K562 (cell line): Measurements from ENCODE around the gene EIF5. TPM values are rescaled to one million over a fixed set of nuclear protein-coding genes. Genes with fewer than 3 reads are reported as not detected.

ENCODE experiments used
- ATAC-seq: fragments of 200-7000 bp; cut with Tn5 transposase; 3 replicates; pipeline ENCODE4 v1.9.1; 2020; ENCODE audit warnings: moderate library complexity
- BruUV-seq: library from RNA; stranded (reverse); fragments of 400-500 nt; replicated peaks from 2 replicates; lab custom pipeline; 2021; lab: Mats Ljungman, UMichigan
- CTCF ChIA-PET: fragments of 300-600 bp; formaldehyde crosslinking; extraction: SDS; loops from one replicate; lab custom pipeline; 2021; ENCODE audit warnings: low intra/inter-chr PET ratio; lab: Yijun Ruan, JAX
- POLR2A ChIA-PET: fragments of 300-600, 350-650 bp; sonication (Branson Sonifier 250); formaldehyde crosslinking; extraction: SDS; loops from one replicate; lab custom pipeline; 2021; ENCODE audit warnings: antibody characterized with exemption, inconsistent platforms; lab: Yijun Ruan, JAX
- DNase-seq, 4 experiments: peaks; one replicate each; pipeline versions ENCODE4 v3.0.0 to v3.0.0-alpha.2; 2011 to 2018; ENCODE audit warnings: low spot score in 3 of 4, mixed read lengths in 3 of 4; ENCODE audit errors: extremely low read depth in 1 of 4
- FAIRE-seq: peaks from 2 replicates; lab custom pipeline; 2011; peaks lifted over from hg19 to GRCh38; lab: Jason Lieb, UNC
- H2AFZ ChIP-seq: 2 replicates; pipeline ENCODE4 v1.6.0; 2011; ENCODE audit warnings: low read depth, low read length, control low read depth, inconsistent platforms
- H3K27ac ChIP-seq: fragments of 200-600 bp; 3 replicates; pipeline ENCODE4 v1.8.0; 2011; ENCODE audit warnings: low read depth, mild to moderate bottlenecking, control low read depth, inconsistent platforms, low read length, moderate library complexity, mixed read lengths; ENCODE audit errors: extremely low read depth
- H3K27me3 ChIP-seq, 2 experiments: fragments of 300-600 bp in 1 of 2; 2 replicates in 1 of 2; 3 replicates in 1 of 2; pipeline versions ENCODE4 v1.6.0 to v1.8.0; 2011; ENCODE audit warnings: inconsistent platforms in 2 of 2, low read length in 2 of 2, mild to moderate bottlenecking in 1 of 2, mixed read lengths in 1 of 2, moderate library complexity in 1 of 2; ENCODE audit not compliant: control insufficient read depth in 2 of 2, insufficient read depth in 2 of 2
- H3K36me3 ChIP-seq: fragments of 300-600 bp; 3 replicates; pipeline ENCODE4 v1.8.0; 2011; ENCODE audit warnings: mild to moderate bottlenecking, low read length, inconsistent platforms; ENCODE audit not compliant: control insufficient read depth, insufficient read depth
- H3K4me1 ChIP-seq, 2 experiments: fragments of 200-600 bp in 1 of 2; replicated peaks in 1 of 2; 2 replicates in 1 of 2; 3 replicates in 1 of 2; pipeline versions ENCODE4 v1.5.1 to v1.8.0; 2011; ENCODE audit warnings: inconsistent platforms in 2 of 2, low read length in 2 of 2, mild to moderate bottlenecking in 1 of 2, mixed read lengths in 1 of 2, moderate library complexity in 1 of 2; ENCODE audit not compliant: control insufficient read depth in 2 of 2, insufficient read depth in 2 of 2
- H3K4me2 ChIP-seq: 2 replicates; pipeline ENCODE4 v1.6.1; 2011; ENCODE audit warnings: low read length, control low read depth, inconsistent platforms, mixed read lengths; ENCODE audit not compliant: insufficient read depth
- H3K4me3 ChIP-seq: fragments of 200-600 bp; sonication (generic), shearing (Covaris generic); 2 replicates; pipeline ENCODE4 v1.5.1; 2016; ENCODE audit warnings: control low read depth, inconsistent platforms
- H3K79me2 ChIP-seq: fragments of 200-600 bp; 3 replicates; pipeline ENCODE4 v1.8.0; 2011; ENCODE audit warnings: low read length, inconsistent platforms; ENCODE audit not compliant: control insufficient read depth, insufficient read depth
- H3K9ac ChIP-seq, 2 experiments: 2 replicates each; pipeline versions ENCODE4 v1.6.0 to v1.6.1; 2011; ENCODE audit warnings: low read depth in 2 of 2, low read length in 2 of 2, control low read depth in 1 of 2, inconsistent platforms in 1 of 2, mild to moderate bottlenecking in 1 of 2, mixed read lengths in 1 of 2; ENCODE audit not compliant: insufficient read depth in 1 of 2
- H3K9me1 ChIP-seq: one replicate; pipeline ENCODE4 v1.6.0; 2011; ENCODE audit warnings: inconsistent platforms, mild to moderate bottlenecking, low read length, moderate library complexity; ENCODE audit not compliant: control insufficient read depth, insufficient read depth
- H3K9me3 ChIP-seq: replicated peaks from 2 replicates; pipeline ENCODE4 v1.5.1; 2011; ENCODE audit warnings: low read depth, low read length, inconsistent platforms; ENCODE audit not compliant: control insufficient read depth, insufficient read depth
- H4K20me1 ChIP-seq: replicated peaks from 2 replicates; pipeline ENCODE4 v1.6.1; 2011; ENCODE audit warnings: low read length, inconsistent platforms, mixed read lengths; ENCODE audit not compliant: control insufficient read depth, insufficient read depth
- CC2D1A ChIP-seq: fragments of 450-650 bp; IDR thresholded peaks from 2 replicates; pipeline ENCODE4 v1.6.1; 2017; ENCODE audit warnings: mild to moderate bottlenecking
- MAFF ChIP-seq: IDR thresholded peaks from 2 replicates; pipeline ENCODE4 v1.6.1; 2012; ENCODE audit warnings: low read length, improper control_type of control experiment
- MGA ChIP-seq: fragments of 450-650 bp; IDR thresholded peaks from 2 replicates; pipeline ENCODE4 v1.6.1; 2016; ENCODE audit warnings: mild to moderate bottlenecking, moderate library complexity
- SMAD3 ChIP-seq: fragments of 450-650 bp; formaldehyde crosslinking; conservative IDR thresholded peaks from 2 replicates; pipeline ENCODE4 v1.4.0; 2020; ENCODE audit warnings: mild to moderate bottlenecking
- WGBS: fragments of 100-300 bp; shearing (Covaris generic); methylation state at CpG from one replicate; pipeline ENCODE4 v1.1.6; 2016; ENCODE audit warnings: low coverage, mixed read lengths; ENCODE audit not compliant: insufficient coverage; ENCODE audit errors: missing lambda C conversion rate; 5-methylcytosine and 5-hydroxymethylcytosine counted together
- in situ Hi-C: fragments of 300-500 bp; cut with MboI; formaldehyde crosslinking; loops from 4 replicates; pipeline ENCODE4 v1.15.0; 2018; ENCODE audit warnings: inconsistent platforms, mixed read lengths
- intact Hi-C: fragments of 100-400 bp; cut with micrococcal nuclease; formaldehyde crosslinking; loops from 2 replicates; pipeline ENCODE4 v1.14.2; 2022
- polyA plus RNA-seq, 8 experiments: library from polyadenylated mRNA; depleted of rRNA in 4 of 8; stranded (reverse) in 5 of 8; unstranded in 3 of 8; fragments of >200 nt; fragmentation: Nextera tagmentation in 2 of 8; fragmentation: Illumina TruSeq in 1 of 8; extraction: Ambion mirVana in 2 of 8; extraction: Trizol in 1 of 8; gene quantifications; 2 replicates each; pipeline versions ENCODE4 v1.2.1 to v1.2.3, GENCODE V29; 2011 to 2014; ENCODE audit warnings: inconsistent platforms in 1 of 8, missing spikeins in 1 of 8
- total RNA-seq, 7 experiments: library from RNA; depleted of rRNA in 6 of 7; stranded (reverse); fragments of >200 nt in 6 of 7; fragmentation: Illumina TruSeq in 2 of 7; extraction: Trizol in 2 of 7; gene quantifications; 2 replicates each; pipeline versions ENCODE4 v1.2.1 to v1.2.3, GENCODE V29; 2011 to 2021; ENCODE audit warnings: low replicate concordance in 1 of 7

Gene EIF5
- total and polyA plus RNA-seq, 9 of the 15 experiments (the other 6 are each of a cell fraction or from before 2014, with no cell fraction given): 92.7 to 442 (median 190) TPM

GRCh38 chr14:103301512-103302354, 32.3 kb upstream of the EIF5 start:
- CTCF ChIA-PET: no interaction called here
- ATAC-seq: peak; percentile 83
- no peak for FAIRE-seq

More at GRCh38 chr14:103301512-103302354, 32.3 kb upstream of the EIF5 start:
- Histone ChIP-seq H4K20me1 (no peaks in the 10 kb centered on the region), H3K9me3 (no peaks in the 10 kb centered on the region), H3K79me2 (no peaks in the 10 kb centered on the region), H3K9ac (peak overlapping the region; percentile 22 to 67; a peak in 2 of 4 replicates), H3K4me2 (no peak overlapping the region), H3K27ac (no peak overlapping the region; the same call in 2 of the 3 replicates), H3K27me3 (no peaks in the 10 kb centered on the region), H3K36me3 (no peaks in the 10 kb centered on the region), H3K9me1 (no peaks in the 10 kb centered on the region), H3K4me3 (no peak overlapping the region), H3K4me1 (peaks cover 5 to 8% of the 10 kb centered on the region in 2 experiments; a peak in 4 of 5 replicates), H2AFZ (peak overlapping the region; percentile 78)
- TF ChIP-seq CC2D1A (no peak), MGA (0 out of 2 replicates have a peak, but pooled peaks have one; percentile 19), SMAD3 (CRISPR knock-in tag) (no peak), MAFF (no peak)
- intact Hi-C loops: no loop called here
- in situ Hi-C loops: no loop called here
- peak; percentile 28 to 56 (median 38) for DNase-seq
- 39% methylated on average over 9 of the region's 11 CpGs for WGBS
- POLR2A ChIA-PET: interaction anchor here (0.7 to 1.4 kb wide), 3 partner anchors 32 to 183 kb away, joined by 3 to 4 read pairs (median 3); partner anchors contain the start of gene EIF5
- no TSS peak for BruUV-seq
